Thyroid gland (tissue), 4 donors: ENCODE measurements around the gene PTPN6. TPM values are rescaled to one million over a fixed set of nuclear protein-coding genes. Genes with fewer than 3 reads are reported as not detected.
"Not testable (repeated sequence)": the region's sequence is repeated elsewhere in the genome, so short reads cannot be mapped to it uniquely, and the experiment has no call there.

ENCODE experiments used
- DNase-seq, 2 donors: peaks; one replicate each; pipeline ENCODE4 v3.0.0-alpha.2; 2019
- H3K27ac ChIP-seq, 3 donors: fragments of 200-600 bp; sonication (generic); 1 replicate in 2 of 3; 2 replicates in 1 of 3; pipeline ENCODE4 v1.5.1; 2016 to 2019; ENCODE audit warnings: mild to moderate bottlenecking in 1 of 3, moderate library complexity in 1 of 3
- H3K27me3 ChIP-seq: fragments of 200-600 bp; sonication (generic); one replicate; pipeline ENCODE4 v1.5.1; 2019
- H3K36me3 ChIP-seq, 2 donors: fragments of 200-600 bp; sonication (generic); one replicate each; pipeline ENCODE4 v1.5.1; 2016 to 2019
- H3K4me1 ChIP-seq, 2 donors: fragments of 200-600 bp; sonication (generic); one replicate each; pipeline ENCODE4 v1.5.1; 2017 to 2019
- H3K4me3 ChIP-seq, 3 donors: fragments of 200-600 bp; sonication (generic); replicated peaks in 1 of 3; 1 replicate in 2 of 3; 2 replicates in 1 of 3; pipeline ENCODE4 v1.5.1; 2016; ENCODE audit warnings: mild to moderate bottlenecking in 1 of 3
- H3K9me3 ChIP-seq: fragments of 200-600 bp; sonication (generic); one replicate; pipeline ENCODE4 v1.5.1; 2017
- POLR2A ChIP-seq, 2 donors: fragments of 450-650 bp; IDR thresholded peaks; one replicate each; pipeline ENCODE4 v1.6.1; 2017; ENCODE audit warnings: antibody characterized with exemption in 2 of 2, mild to moderate bottlenecking in 2 of 2, moderate library complexity in 1 of 2
- WGBS, 2 donors: methylation state at CpG; one replicate each; pipeline ENCODE4 v1.1.5; 2017; 5-methylcytosine and 5-hydroxymethylcytosine counted together
- intact Hi-C: fragments of 100-400 bp; cut with DNase I; formaldehyde crosslinking; loops from one replicate; pipeline ENCODE4 v1.15.1; 2023
- total RNA-seq, 4 donors: library from RNA; depleted of rRNA; stranded (reverse); fragments of >200 nt; gene quantifications; one replicate each; pipeline ENCODE4 v1.2.3, GENCODE V29; 2016
- TF ChIP-seq, protein P1 (sequence below), 6 experiments: fragments of 200-600 bp in 3 of 6; fragments of 450-650 bp in 3 of 6; sonication (generic) in 3 of 6; IDR thresholded peaks; one replicate each; pipeline ENCODE4 v1.5.1; 2016 to 2019; ENCODE audit warnings: antibody characterized with exemption in 6 of 6, mild to moderate bottlenecking in 2 of 6, inconsistent platforms in 1 of 6, moderate library complexity in 1 of 6

PTPN6 gene
- total RNA-seq, 4 donors from 2014 or later: 21.7 to 32.3 (median 31.4) TPM

DNA sequence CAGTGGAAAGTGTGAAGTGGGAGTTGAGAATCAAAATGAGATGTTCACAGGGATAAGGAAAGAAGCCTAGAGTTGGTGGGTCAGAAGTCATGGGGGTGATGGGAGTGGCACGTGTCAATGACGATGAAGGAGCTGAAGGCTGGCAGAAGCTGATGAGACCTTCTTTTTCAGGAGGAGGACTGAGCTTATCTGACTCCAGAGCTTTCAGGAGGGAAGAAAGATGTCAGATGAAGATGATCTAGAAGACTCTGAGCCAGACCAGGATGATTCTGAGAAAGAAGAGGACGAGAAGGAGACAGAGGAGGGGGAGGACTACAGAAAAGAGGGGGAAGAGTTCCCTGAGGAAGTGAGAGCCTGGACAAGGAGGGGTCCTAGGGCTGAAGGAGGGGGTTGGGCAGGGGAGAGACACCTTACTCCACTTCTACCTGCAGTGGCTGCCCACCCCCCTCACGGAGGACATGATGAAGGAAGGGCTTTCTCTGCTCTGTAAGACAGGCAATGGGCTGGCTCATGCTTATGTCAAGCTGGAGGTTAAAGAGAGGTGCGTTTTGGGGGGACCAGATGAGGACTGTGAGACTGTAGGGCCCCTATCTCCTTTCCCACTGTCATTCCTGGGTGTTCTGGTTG lies 45.6 kb upstream of the PTPN6 start:
- Histone ChIP-seq H3K27me3 (no peaks in the 10 kb centered on the region), H3K9me3 (no peaks in the 10 kb centered on the region), H3K27ac (peak overlapping the region; percentile 68 to 89 (median 70)), H3K4me1 (peaks cover 9 to 10% of the 10 kb centered on the region in 2 donors), H3K36me3 (no peaks in the 10 kb centered on the region), H3K4me3 (peak overlapping the region in 1 of 3 donors; percentile 53)
- TF ChIP-seq, protein P1, sequence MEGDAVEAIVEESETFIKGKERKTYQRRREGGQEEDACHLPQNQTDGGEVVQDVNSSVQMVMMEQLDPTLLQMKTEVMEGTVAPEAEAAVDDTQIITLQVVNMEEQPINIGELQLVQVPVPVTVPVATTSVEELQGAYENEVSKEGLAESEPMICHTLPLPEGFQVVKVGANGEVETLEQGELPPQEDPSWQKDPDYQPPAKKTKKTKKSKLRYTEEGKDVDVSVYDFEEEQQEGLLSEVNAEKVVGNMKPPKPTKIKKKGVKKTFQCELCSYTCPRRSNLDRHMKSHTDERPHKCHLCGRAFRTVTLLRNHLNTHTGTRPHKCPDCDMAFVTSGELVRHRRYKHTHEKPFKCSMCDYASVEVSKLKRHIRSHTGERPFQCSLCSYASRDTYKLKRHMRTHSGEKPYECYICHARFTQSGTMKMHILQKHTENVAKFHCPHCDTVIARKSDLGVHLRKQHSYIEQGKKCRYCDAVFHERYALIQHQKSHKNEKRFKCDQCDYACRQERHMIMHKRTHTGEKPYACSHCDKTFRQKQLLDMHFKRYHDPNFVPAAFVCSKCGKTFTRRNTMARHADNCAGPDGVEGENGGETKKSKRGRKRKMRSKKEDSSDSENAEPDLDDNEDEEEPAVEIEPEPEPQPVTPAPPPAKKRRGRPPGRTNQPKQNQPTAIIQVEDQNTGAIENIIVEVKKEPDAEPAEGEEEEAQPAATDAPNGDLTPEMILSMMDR (IDR thresholded peaks at IDR 0.05): no peak
- TF ChIP-seq POLR2A (IDR thresholded peaks at IDR 0.05): no peak
- DNase-seq: no peak
- intact Hi-C loops: no loop called here
- WGBS, 2 donors: 56 to 64% methylated on average over 5 of the region's 5 CpGs

DNA sequence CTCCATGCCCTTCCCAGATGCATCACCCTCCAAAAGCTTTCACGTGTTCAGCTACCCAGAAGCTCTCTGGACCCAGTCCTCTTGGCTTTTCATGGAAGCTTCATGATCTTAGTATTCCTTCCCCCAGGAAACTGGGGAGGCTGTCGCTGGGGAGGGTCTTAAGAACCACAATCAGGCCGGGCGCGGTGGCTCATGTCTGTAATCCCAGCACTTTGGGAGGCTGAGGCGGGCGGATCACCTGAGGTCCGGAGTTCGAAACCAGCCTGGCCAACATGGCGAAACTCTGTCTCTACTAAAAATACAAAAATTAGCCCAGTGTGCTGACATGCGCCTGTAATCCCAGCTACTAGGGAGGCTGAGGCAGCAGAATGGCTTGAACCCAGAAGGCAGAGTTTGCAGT lies 43.0 kb upstream of the PTPN6 start:
- H3K36me3 ChIP-seq, H3K27ac ChIP-seq, intact Hi-C loops, H3K27me3 ChIP-seq, H3K4me3 ChIP-seq, H3K9me3 ChIP-seq, DNase-seq: not testable (repeated sequence)
- WGBS, 2 donors: 96 to 98% methylated on average over 9 to 11 of the region's 11 CpGs
- H3K4me1 ChIP-seq: peaks cover 9 to 10% of the 10 kb centered on the region in 2 donors

DNA sequence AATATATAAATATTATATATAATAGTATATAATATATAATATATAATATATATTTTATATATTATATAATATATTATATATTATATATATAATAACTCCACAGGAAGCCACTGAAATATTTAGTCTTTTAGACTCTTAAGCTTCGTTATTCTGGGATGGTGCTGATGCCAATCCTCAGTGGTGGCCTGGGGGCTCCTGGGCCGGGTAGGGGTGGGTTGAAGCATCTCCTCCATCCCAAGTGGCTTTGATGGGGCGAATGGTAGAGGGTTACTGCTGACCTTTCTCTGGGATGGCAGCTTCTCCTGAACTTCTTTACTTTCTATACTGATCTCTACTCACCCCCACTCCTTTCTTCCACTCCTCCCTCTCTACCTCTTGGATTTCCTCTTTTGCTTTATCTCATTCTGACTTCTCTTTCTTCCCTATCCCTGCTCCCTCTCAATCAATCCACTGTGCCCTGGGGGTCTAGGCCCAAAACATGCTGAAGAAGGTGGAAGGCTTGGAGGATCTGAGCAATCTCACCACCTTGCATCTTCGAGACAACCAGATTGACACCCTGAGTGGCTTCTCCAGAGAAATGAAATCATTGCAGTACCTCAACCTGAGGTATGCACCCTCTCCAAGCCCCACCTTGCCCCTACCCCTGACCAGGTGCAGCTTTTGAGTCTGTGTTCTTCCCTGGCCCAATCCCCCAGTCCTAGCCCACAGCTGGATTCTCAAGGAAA lies 41.6 kb upstream of the PTPN6 start:
- Histone ChIP-seq H3K27ac (no peak overlapping the region), H3K9me3 (no peaks in the 10 kb centered on the region), H3K27me3 (no peaks in the 10 kb centered on the region), H3K36me3 (no peaks in the 10 kb centered on the region), H3K4me3 (no peak overlapping the region), H3K4me1 (peaks cover 10 to 13% of the 10 kb centered on the region in 2 donors)
- intact Hi-C loops: loop anchor here (5.0 kb wide), 1 partner anchor 37 kb away; the partner anchor contains the start of gene SPSB2
- no peak for DNase-seq
- no peak for TF ChIP-seq POLR2A (IDR thresholded peaks at IDR 0.05)
- TF ChIP-seq, protein P1 (IDR thresholded peaks at IDR 0.05): no peak
- WGBS, 2 donors: 78 to 90% methylated on average over 4 of the region's 4 CpGs

DNA sequence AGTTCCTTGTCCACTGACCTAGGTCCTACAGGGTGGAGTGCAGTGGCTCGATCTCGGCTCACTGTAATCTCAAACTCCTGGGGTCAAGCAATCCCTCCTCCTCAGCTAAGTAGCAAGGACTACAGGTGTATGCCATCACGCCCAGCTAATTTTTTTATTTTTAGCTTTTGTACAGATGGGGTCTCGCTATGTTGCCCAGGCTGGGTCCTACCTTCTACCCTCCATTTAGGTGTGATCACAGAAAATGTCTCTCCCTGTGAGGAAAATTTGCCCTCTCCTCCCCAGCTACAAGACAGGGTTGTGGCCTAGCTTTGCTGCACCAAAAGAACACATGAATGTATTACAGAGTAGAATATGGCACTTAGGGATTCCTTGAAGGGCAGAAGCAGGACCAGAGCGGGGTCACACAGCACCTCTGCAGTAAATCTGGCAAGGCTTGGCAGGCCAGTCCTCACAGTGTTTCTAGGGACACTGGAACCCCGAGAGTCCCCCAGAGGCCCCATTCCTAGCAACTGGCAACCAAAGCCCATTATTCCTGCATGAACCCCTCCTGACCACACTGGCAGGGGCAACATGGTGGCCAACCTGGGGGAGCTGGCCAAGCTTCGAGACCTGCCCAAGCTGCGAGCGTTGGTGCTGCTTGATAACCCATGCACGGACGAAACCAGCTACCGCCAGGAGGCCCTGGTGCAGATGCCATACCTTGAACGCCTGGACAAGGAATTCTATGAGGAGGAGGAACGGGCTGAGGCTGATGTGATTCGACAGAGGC lies 38.8 kb upstream of the PTPN6 start:
- TF ChIP-seq POLR2A (IDR thresholded peaks at IDR 0.05): no peak
- TF ChIP-seq, protein P1 (IDR thresholded peaks at IDR 0.05): no peak
- no peaks in the 10 kb centered on the region for H3K9me3 ChIP-seq
- no peaks in the 10 kb centered on the region for H3K27me3 ChIP-seq
- WGBS, 2 donors: 81 to 85% methylated on average over 15 of the region's 15 CpGs
- no peaks in the 10 kb centered on the region for H3K36me3 ChIP-seq
- no peak for DNase-seq
- intact Hi-C loops: loop anchor here (5.0 kb wide), 1 partner anchor 40 kb away; the partner anchor contains the start of gene SPSB2
- no peak overlapping the region for H3K27ac ChIP-seq
- H3K4me3 ChIP-seq: no peak overlapping the region
- peaks cover 26 to 31% of the 10 kb centered on the region in 2 donors for H3K4me1 ChIP-seq

DNA sequence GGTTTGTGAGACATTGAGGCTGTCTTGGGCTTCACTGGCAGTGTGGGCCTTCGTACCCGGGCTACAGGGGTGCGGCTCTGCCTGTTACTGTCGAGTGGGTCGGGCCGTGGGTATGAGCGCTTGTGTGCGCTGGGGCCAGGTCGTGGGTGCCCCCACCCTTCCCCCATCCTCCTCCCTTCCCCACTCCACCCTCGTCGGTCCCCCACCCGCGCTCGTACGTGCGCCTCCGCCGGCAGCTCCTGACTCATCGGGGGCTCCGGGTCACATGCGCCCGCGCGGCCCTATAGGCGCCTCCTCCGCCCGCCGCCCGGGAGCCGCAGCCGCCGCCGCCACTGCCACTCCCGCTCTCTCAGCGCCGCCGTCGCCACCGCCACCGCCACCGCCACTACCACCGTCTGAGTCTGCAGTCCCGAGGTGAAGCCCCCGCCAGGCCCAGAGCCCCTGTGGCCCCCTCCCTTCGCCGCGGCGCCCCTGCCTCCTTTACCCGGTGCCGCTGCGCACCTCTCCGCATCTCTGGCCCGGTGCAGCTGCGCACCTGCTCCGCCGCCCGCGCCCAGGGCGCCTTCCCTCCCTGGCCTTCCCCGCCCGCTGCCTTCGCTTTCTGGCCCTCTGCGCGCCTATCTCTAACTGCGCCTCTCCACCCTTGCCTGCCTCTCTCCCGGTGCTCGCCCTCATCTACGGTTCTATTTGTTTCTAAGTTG lies 36.8 kb upstream of the PTPN6 start, which contains the start of gene ENO2:
Gene ENO2, plus strand, starts transcription at position 335 of the 701 bp plus-strand sequence. CDS start 1,253 bp downstream, outside the sequence.
- Histone ChIP-seq H3K9me3 (no peaks in the 10 kb centered on the region), H3K4me1 (peaks cover 26 to 32% of the 10 kb centered on the region in 2 donors), H3K36me3 (no peaks in the 10 kb centered on the region), H3K27me3 (no peaks in the 10 kb centered on the region), H3K4me3 (peak within 1 kb of the TSS; percentile 24 to 61 (median 34)), H3K27ac (peak within 1 kb of the TSS; percentile 50 to 76 (median 76))
- TF ChIP-seq POLR2A (IDR thresholded peaks at IDR 0.05): peak in 1 of 2 donors; percentile 61
- TF ChIP-seq, protein P1 (IDR thresholded peaks at IDR 0.05): no peak
- WGBS, 2 donors: 0 to 2% methylated on average over 16 to 35 of the region's 68 CpGs
- intact Hi-C loops: loop anchor here (5.0 kb wide), 1 partner anchor 42 kb away; the partner anchor contains the start of gene SPSB2
- peak; percentile 76 to 77 for DNase-seq
